ENCODE data around the gene ILDR1.

ILDR1 gene

DNA sequence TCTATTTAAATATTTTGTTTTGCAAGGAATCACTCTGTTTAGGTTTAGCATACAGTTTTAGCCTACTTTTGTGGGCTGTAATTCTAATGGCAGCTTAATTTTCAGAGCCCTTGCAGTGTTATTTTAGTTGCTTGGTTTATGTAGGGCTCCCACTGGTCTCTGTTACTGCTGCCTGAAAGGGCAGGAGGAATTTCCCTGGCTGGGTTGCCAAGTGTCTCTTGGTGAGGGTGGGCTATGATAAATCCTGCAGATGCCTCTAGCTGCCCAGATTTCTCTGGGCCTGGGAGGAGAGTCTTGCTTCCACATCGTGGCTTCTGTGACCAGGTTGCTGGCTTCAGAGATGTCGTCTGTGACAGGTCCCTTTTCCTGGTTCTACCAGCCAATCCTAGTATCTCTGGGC, 36.2 kb downstream of the ILDR1 start:
- ATAC-seq = no peak
- TF ChIP-seq TCF4 (CRISPR knock-in tag; IDR thresholded peaks at IDR 0.05; ENCODE audit: borderline replicate concordance) (no peak), ZNF565 (CRISPR knock-in tag; conservative IDR thresholded peaks at IDR 0.05; ENCODE audit: low read depth) (no peak), RARB (CRISPR knock-in tag; IDR thresholded peaks at IDR 0.05) (no peak), ZFP30 (CRISPR knock-in tag; IDR thresholded peaks at IDR 0.05) (no peak), BACH2 (CRISPR knock-in tag; IDR thresholded peaks at IDR 0.05; ENCODE audit: borderline replicate concordance) (no peak), TOX (CRISPR knock-in tag; IDR thresholded peaks at IDR 0.05; ENCODE audit: borderline replicate concordance) (no peak), ZNF70 (CRISPR knock-in tag; IDR thresholded peaks at IDR 0.05) (no peak), ISL1 (CRISPR knock-in tag; IDR thresholded peaks at IDR 0.05) (no peak), CSDC2 (CRISPR knock-in tag; IDR thresholded peaks at IDR 0.05) (no peak), ESRRG (CRISPR knock-in tag; IDR thresholded peaks at IDR 0.05) (no peak), PPARA (CRISPR knock-in tag; IDR thresholded peaks at IDR 0.05; ENCODE audit: borderline replicate concordance) (no peak), ZNF8 (CRISPR knock-in tag; IDR thresholded peaks at IDR 0.05) (no peak), SNAI2 (CRISPR knock-in tag; IDR thresholded peaks at IDR 0.05) (no peak)
- TF ChIP-seq, protein P1, sequence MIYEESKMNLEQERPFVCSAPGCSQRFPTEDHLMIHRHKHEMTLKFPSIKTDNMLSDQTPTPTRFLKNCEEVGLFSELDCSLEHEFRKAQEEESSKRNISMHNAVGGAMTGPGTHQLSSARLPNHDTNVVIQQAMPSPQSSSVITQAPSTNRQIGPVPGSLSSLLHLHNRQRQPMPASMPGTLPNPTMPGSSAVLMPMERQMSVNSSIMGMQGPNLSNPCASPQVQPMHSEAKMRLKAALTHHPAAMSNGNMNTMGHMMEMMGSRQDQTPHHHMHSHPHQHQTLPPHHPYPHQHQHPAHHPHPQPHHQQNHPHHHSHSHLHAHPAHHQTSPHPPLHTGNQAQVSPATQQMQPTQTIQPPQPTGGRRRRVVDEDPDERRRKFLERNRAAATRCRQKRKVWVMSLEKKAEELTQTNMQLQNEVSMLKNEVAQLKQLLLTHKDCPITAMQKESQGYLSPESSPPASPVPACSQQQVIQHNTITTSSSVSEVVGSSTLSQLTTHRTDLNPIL (CRISPR knock-in tag; IDR thresholded peaks at IDR 0.05; ENCODE audit: low read depth) = no peak
- TF ChIP-seq, protein P2, sequence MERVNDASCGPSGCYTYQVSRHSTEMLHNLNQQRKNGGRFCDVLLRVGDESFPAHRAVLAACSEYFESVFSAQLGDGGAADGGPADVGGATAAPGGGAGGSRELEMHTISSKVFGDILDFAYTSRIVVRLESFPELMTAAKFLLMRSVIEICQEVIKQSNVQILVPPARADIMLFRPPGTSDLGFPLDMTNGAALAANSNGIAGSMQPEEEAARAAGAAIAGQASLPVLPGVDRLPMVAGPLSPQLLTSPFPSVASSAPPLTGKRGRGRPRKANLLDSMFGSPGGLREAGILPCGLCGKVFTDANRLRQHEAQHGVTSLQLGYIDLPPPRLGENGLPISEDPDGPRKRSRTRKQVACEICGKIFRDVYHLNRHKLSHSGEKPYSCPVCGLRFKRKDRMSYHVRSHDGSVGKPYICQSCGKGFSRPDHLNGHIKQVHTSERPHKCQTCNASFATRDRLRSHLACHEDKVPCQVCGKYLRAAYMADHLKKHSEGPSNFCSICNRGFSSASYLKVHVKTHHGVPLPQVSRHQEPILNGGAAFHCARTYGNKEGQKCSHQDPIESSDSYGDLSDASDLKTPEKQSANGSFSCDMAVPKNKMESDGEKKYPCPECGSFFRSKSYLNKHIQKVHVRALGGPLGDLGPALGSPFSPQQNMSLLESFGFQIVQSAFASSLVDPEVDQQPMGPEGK (CRISPR knock-in tag; IDR thresholded peaks at IDR 0.05; ENCODE audit: borderline replicate concordance) = no peak
- TF ChIP-seq, protein P3, sequence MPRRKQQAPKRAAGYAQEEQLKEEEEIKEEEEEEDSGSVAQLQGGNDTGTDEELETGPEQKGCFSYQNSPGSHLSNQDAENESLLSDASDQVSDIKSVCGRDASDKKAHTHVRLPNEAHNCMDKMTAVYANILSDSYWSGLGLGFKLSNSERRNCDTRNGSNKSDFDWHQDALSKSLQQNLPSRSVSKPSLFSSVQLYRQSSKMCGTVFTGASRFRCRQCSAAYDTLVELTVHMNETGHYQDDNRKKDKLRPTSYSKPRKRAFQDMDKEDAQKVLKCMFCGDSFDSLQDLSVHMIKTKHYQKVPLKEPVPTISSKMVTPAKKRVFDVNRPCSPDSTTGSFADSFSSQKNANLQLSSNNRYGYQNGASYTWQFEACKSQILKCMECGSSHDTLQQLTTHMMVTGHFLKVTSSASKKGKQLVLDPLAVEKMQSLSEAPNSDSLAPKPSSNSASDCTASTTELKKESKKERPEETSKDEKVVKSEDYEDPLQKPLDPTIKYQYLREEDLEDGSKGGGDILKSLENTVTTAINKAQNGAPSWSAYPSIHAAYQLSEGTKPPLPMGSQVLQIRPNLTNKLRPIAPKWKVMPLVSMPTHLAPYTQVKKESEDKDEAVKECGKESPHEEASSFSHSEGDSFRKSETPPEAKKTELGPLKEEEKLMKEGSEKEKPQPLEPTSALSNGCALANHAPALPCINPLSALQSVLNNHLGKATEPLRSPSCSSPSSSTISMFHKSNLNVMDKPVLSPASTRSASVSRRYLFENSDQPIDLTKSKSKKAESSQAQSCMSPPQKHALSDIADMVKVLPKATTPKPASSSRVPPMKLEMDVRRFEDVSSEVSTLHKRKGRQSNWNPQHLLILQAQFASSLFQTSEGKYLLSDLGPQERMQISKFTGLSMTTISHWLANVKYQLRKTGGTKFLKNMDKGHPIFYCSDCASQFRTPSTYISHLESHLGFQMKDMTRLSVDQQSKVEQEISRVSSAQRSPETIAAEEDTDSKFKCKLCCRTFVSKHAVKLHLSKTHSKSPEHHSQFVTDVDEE (CRISPR knock-in tag; IDR thresholded peaks at IDR 0.05) = no peak
- TF ChIP-seq, protein P4, sequence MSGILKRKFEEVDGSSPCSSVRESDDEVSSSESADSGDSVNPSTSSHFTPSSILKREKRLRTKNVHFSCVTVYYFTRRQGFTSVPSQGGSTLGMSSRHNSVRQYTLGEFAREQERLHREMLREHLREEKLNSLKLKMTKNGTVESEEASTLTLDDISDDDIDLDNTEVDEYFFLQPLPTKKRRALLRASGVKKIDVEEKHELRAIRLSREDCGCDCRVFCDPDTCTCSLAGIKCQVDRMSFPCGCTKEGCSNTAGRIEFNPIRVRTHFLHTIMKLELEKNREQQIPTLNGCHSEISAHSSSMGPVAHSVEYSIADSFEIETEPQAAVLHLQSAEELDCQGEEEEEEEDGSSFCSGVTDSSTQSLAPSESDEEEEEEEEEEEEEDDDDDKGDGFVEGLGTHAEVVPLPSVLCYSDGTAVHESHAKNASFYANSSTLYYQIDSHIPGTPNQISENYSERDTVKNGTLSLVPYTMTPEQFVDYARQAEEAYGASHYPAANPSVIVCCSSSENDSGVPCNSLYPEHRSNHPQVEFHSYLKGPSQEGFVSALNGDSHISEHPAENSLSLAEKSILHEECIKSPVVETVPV (CRISPR knock-in tag; IDR thresholded peaks at IDR 0.05) = no peak

DNA sequence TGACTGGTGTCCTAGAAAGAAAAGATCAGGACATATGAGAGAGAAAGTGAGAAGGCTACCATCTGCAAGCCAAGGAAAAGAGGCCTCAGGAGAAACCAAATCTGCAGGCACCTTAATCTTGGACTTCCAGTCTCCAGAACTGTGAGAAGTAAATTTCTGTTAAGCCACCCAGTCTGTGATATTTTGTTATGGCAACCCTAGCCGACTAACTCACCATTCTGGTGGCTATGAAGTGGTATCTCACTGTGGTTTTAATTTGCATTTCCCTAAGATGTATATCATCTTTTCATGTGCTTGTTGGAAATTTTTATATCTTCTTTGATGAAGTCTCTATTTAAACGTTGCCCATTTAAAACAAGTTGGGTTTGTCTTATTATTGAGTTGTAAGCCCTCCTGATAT, 40.6 kb downstream of the ILDR1 start:
- ATAC-seq = no peak
- no peak for TF ChIP-seq ZC3H10 (CRISPR knock-in tag; IDR thresholded peaks at IDR 0.05)
- no peak for TF ChIP-seq ISL1 (CRISPR knock-in tag; IDR thresholded peaks at IDR 0.05)
- TF ChIP-seq CSDC2 (CRISPR knock-in tag; IDR thresholded peaks at IDR 0.05) = no peak
- no peak for TF ChIP-seq BACH2 (CRISPR knock-in tag; IDR thresholded peaks at IDR 0.05; ENCODE audit: borderline replicate concordance)
- TF ChIP-seq, protein P3 (CRISPR knock-in tag; IDR thresholded peaks at IDR 0.05) = no peak
- TF ChIP-seq ZFP3 (CRISPR knock-in tag; IDR thresholded peaks at IDR 0.05) = no peak
- no peak for TF ChIP-seq TOX (CRISPR knock-in tag; IDR thresholded peaks at IDR 0.05; ENCODE audit: borderline replicate concordance)
- TF ChIP-seq SNAI2 (CRISPR knock-in tag; IDR thresholded peaks at IDR 0.05) = no peak
- no peak for TF ChIP-seq ZNF565 (CRISPR knock-in tag; conservative IDR thresholded peaks at IDR 0.05; ENCODE audit: low read depth)
- no peak for TF ChIP-seq PPARA (CRISPR knock-in tag; IDR thresholded peaks at IDR 0.05; ENCODE audit: borderline replicate concordance)
- TF ChIP-seq OSR1 (CRISPR knock-in tag; IDR thresholded peaks at IDR 0.05) = no peak
- no peak for TF ChIP-seq TCF4 (CRISPR knock-in tag; IDR thresholded peaks at IDR 0.05; ENCODE audit: borderline replicate concordance)
- TF ChIP-seq, protein P5, sequence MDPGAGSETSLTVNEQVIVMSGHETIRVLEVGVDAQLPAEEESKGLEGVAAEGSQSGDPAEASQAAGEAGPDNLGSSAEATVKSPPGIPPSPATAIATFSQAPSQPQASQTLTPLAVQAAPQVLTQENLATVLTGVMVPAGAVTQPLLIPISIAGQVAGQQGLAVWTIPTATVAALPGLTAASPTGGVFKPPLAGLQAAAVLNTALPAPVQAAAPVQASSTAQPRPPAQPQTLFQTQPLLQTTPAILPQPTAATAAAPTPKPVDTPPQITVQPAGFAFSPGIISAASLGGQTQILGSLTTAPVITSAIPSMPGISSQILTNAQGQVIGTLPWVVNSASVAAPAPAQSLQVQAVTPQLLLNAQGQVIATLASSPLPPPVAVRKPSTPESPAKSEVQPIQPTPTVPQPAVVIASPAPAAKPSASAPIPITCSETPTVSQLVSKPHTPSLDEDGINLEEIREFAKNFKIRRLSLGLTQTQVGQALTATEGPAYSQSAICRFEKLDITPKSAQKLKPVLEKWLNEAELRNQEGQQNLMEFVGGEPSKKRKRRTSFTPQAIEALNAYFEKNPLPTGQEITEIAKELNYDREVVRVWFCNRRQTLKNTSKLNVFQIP (CRISPR knock-in tag; IDR thresholded peaks at IDR 0.05; ENCODE audit: borderline replicate concordance, low read depth) = no peak
- TF ChIP-seq, protein P2 (CRISPR knock-in tag; IDR thresholded peaks at IDR 0.05; ENCODE audit: borderline replicate concordance) = no peak
- no peak for TF ChIP-seq ZFP30 (CRISPR knock-in tag; IDR thresholded peaks at IDR 0.05)
- TF ChIP-seq ZNF8 (CRISPR knock-in tag; IDR thresholded peaks at IDR 0.05) = no peak
